Endothelial cell (in vitro differentiated cells): ENCODE data around the gene HS6ST3. TPM values are rescaled to one million over a fixed set of nuclear protein-coding genes. Genes with fewer than 3 reads are reported as not detected.

Source experiments
- DNase-seq: peaks from one replicate; pipeline ENCODE4 v3.0.0; 2021; ENCODE audit warnings: low spot score
- H3K27ac Mint-ChIP-seq: one replicate; pipeline ENCODE4 v1.8.0; 2021; ENCODE audit warnings: mixed read lengths, inconsistent platforms; ENCODE audit not compliant: unreplicated experiment
- H3K27me3 Mint-ChIP-seq: one replicate; pipeline ENCODE4 v1.8.0; 2021; ENCODE audit warnings: mild to moderate bottlenecking, moderate library complexity, mixed read lengths, inconsistent platforms; ENCODE audit not compliant: unreplicated experiment
- H3K36me3 Mint-ChIP-seq: one replicate; pipeline ENCODE4 v1.8.0; 2021; ENCODE audit warnings: mild to moderate bottlenecking, low read depth, mixed read lengths, inconsistent platforms; ENCODE audit not compliant: unreplicated experiment
- H3K4me1 Mint-ChIP-seq: one replicate; pipeline ENCODE4 v1.8.0; 2021; ENCODE audit warnings: mild to moderate bottlenecking, mixed read lengths, inconsistent platforms; ENCODE audit not compliant: unreplicated experiment
- H3K4me3 Mint-ChIP-seq: one replicate; pipeline ENCODE4 v1.8.0; 2021; ENCODE audit warnings: mild to moderate bottlenecking, mixed read lengths, inconsistent platforms; ENCODE audit not compliant: unreplicated experiment
- H3K9me3 Mint-ChIP-seq: one replicate; pipeline ENCODE4 v1.8.0; 2021; ENCODE audit warnings: mixed read lengths, inconsistent platforms; ENCODE audit not compliant: unreplicated experiment
- total RNA-seq: library from RNA; stranded (reverse); fragmentation: NEBNext Ultra II Directional; extraction: Animal tissue kit (Norgen Biotek cat#: 25700); gene quantifications from one replicate; pipeline ENCODE4 v1.2.1, GENCODE V29; 2021; ENCODE audit not compliant: unreplicated experiment
- TF ChIP-seq, protein P1 (sequence below): fragments of 200-600 bp; sonication (generic); IDR thresholded peaks from one replicate; pipeline ENCODE4 v1.5.0; 2021; ENCODE audit warnings: antibody characterized with exemption; ENCODE audit not compliant: unreplicated experiment

HS6ST3 gene
- total RNA-seq, 1 donor from 2014 or later: 1.9 TPM

DNA sequence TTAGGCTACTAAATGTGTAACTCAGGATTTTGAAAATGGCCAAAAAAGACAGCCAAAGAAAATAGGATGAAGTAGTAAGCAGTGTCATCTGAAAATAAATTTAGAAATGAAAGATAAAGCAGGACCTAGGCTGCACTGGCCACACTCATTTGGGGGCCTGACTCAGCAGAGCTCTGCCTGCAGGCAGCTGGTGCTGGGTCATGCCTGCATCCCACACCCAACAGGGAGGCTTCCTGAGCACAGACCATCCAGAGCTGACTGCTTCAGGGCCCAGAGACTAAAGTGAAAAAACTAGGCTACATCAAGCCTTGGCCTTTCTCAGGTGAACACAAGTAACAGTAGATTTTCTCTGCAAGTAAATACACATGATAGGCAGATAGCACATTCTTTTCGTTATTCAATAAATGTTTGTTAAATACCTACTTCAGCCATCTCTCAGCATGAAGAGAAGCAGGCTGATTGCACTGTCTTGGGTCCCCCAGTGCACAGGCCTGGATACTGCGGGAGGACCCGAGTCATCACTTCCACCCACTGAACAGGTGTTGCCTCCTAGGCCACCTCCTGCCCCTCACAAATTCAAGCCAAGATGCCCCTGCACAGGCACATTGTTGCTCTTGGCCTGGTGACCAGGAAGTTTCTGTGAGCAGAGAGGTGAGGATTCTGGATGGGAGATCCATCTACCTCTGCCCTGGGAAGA, 620.4 kb downstream of the HS6ST3 start:
- Mint-ChIP-seq H3K36me3 (no peaks in the 10 kb centered on the region), H3K27ac (no peak overlapping the region), H3K27me3 (peaks cover 3% of the 10 kb centered on the region), H3K4me3 (no peak overlapping the region), H3K4me1 (no peaks in the 10 kb centered on the region), H3K9me3 (no peaks in the 10 kb centered on the region)
- TF ChIP-seq, protein P1, sequence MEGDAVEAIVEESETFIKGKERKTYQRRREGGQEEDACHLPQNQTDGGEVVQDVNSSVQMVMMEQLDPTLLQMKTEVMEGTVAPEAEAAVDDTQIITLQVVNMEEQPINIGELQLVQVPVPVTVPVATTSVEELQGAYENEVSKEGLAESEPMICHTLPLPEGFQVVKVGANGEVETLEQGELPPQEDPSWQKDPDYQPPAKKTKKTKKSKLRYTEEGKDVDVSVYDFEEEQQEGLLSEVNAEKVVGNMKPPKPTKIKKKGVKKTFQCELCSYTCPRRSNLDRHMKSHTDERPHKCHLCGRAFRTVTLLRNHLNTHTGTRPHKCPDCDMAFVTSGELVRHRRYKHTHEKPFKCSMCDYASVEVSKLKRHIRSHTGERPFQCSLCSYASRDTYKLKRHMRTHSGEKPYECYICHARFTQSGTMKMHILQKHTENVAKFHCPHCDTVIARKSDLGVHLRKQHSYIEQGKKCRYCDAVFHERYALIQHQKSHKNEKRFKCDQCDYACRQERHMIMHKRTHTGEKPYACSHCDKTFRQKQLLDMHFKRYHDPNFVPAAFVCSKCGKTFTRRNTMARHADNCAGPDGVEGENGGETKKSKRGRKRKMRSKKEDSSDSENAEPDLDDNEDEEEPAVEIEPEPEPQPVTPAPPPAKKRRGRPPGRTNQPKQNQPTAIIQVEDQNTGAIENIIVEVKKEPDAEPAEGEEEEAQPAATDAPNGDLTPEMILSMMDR: no peak
- no peak for DNase-seq

DNA sequence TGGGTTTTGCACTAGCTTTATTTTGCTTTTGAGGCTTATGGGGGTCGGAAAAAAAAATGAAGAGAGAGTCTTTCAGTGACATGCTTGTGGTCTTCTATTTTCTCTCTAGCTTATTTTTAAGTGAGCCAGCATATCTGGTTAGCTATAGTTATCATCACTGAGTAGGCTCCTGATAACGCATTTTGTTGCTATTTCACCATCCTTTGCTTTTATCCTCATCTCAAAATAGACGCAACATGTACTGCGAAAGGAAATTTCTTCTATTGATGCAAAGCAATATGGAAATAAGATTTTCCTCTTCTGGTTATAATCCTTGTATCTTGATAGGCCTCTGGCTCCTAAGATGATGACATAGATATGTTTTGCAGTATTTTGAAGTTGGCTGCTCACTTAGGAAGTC, 630.5 kb downstream of the HS6ST3 start:
- TF ChIP-seq, protein P1: no peak
- no peak overlapping the region for H3K27ac Mint-ChIP-seq
- no peaks in the 10 kb centered on the region for H3K4me1 Mint-ChIP-seq
- H3K4me3 Mint-ChIP-seq: no peak overlapping the region
- H3K9me3 Mint-ChIP-seq: no peaks in the 10 kb centered on the region
- H3K36me3 Mint-ChIP-seq: no peaks in the 10 kb centered on the region
- DNase-seq: no peak
- H3K27me3 Mint-ChIP-seq: no peaks in the 10 kb centered on the region

DNA sequence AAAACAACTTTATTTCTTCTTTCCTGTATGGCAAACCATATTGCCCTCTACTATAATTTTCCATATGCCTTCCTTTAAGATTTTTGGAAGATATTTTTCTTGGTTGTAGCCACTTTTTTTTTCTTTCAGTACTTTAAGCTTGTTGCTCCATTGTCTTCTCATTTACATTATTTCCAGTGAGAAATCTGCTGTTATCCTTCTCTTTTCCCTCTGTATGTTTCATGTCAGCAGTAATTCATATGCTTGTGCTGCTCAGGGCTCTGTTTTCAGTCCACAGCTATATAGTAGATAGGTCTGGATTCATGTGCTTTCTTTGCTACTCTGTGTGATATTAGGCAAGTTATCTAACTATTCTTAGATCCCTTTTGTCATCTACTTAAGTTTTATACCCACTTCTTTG, 636.7 kb downstream of the HS6ST3 start:
- DNase-seq: no peak
- Mint-ChIP-seq H3K9me3 (no peaks in the 10 kb centered on the region), H3K36me3 (no peaks in the 10 kb centered on the region), H3K4me1 (no peaks in the 10 kb centered on the region), H3K4me3 (no peak overlapping the region), H3K27ac (no peak overlapping the region), H3K27me3 (no peaks in the 10 kb centered on the region)
- TF ChIP-seq, protein P1: no peak

DNA sequence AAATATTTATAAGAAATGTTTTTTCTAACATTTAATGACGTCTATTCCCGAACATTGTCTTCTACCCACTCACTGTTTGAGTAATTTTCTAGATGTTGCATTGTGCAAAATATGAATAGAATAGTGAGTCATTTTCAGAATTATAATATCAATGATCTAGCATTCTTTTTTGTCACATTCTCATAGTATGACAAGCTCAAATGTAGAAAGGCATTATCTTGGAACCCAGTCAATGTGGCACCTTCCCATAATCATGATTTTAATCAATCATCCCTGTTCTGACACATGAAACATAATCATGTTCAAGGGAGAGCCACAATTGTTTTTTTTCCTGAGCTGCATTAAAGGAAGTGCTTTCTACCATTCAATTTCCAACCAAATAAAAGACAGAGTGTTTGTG, 638.6 kb downstream of the HS6ST3 start:
- Mint-ChIP-seq H3K4me3 (no peak overlapping the region), H3K9me3 (no peaks in the 10 kb centered on the region), H3K27ac (no peak overlapping the region), H3K27me3 (no peaks in the 10 kb centered on the region), H3K36me3 (no peaks in the 10 kb centered on the region), H3K4me1 (no peaks in the 10 kb centered on the region)
- no peak for DNase-seq
- TF ChIP-seq, protein P1: no peak

DNA sequence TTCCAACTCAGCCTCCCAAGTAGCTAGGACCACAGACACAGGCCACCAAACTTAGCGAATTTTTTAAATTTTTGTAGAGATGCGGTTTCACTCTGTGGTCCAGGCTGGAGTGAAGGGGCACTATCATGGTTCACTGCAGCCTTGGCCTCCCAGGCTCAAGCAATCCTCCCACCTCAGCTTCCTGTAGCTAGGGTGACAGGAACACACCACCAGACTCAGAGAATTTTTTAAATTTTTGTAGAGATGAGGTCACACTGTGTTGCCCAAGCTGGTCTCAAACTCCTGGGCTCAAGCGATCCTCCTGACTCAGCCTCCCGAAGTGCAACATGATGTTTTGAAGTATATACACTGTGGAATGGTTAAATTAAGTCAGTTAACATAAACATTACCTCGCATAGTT, 640.8 kb downstream of the HS6ST3 start:
- Mint-ChIP-seq H3K9me3 (no peaks in the 10 kb centered on the region), H3K27ac (no peak overlapping the region)

More for the DNA sequence above, 640.8 kb downstream of the HS6ST3 start:
- Mint-ChIP-seq H3K4me1 (no peaks in the 10 kb centered on the region), H3K36me3 (no peaks in the 10 kb centered on the region), H3K27me3 (no peaks in the 10 kb centered on the region), H3K4me3 (no peak overlapping the region)
- DNase-seq: no peak
- TF ChIP-seq, protein P1: no peak
